Glutamatergic neuron (in vitro differentiated cells): ENCODE data around the gene IQSEC3. TPM values are rescaled to one million over a fixed set of nuclear protein-coding genes. Genes with fewer than 3 reads are reported as not detected.

ENCODE experiments used
- DNase-seq: peaks from one replicate; pipeline ENCODE4 v3.0.0; 2022
- H3K27ac Mint-ChIP-seq: one replicate; pipeline ENCODE4 v1.8.0; 2020; ENCODE audit warnings: mild to moderate bottlenecking, mixed read lengths, inconsistent platforms; ENCODE audit not compliant: unreplicated experiment
- H3K27me3 Mint-ChIP-seq: one replicate; pipeline ENCODE4 v1.8.0; 2020; ENCODE audit warnings: mild to moderate bottlenecking, moderate library complexity, mixed read lengths, inconsistent platforms; ENCODE audit not compliant: unreplicated experiment
- H3K36me3 Mint-ChIP-seq: one replicate; pipeline ENCODE4 v1.8.0; 2020; ENCODE audit warnings: mild to moderate bottlenecking, mixed read lengths, inconsistent platforms; ENCODE audit not compliant: unreplicated experiment
- H3K4me1 Mint-ChIP-seq: one replicate; pipeline ENCODE4 v1.8.0; 2020; ENCODE audit warnings: mild to moderate bottlenecking, low read depth, mixed read lengths, inconsistent platforms; ENCODE audit not compliant: unreplicated experiment
- H3K4me3 Mint-ChIP-seq: one replicate; pipeline ENCODE4 v1.8.0; 2020; ENCODE audit warnings: mild to moderate bottlenecking, mixed read lengths, inconsistent platforms; ENCODE audit not compliant: unreplicated experiment
- H3K9me3 Mint-ChIP-seq: one replicate; pipeline ENCODE4 v1.8.0; 2020; ENCODE audit warnings: mild to moderate bottlenecking, moderate library complexity, mixed read lengths, inconsistent platforms; ENCODE audit not compliant: unreplicated experiment
- total RNA-seq: library from RNA; stranded (reverse); fragmentation: NEBNext Ultra II Directional; extraction: Animal tissue kit (Norgen Biotek cat#: 25700); gene quantifications from one replicate; pipeline ENCODE4 v1.2.1, GENCODE V29; 2021; ENCODE audit not compliant: unreplicated experiment
- TF ChIP-seq, protein P1 (sequence below): fragments of 200-600 bp; sonication (generic); IDR thresholded peaks from one replicate; pipeline ENCODE4 v1.5.0; 2021; ENCODE audit not compliant: partially characterized antibody, unreplicated experiment

The IQSEC3 gene
- total RNA-seq, 1 donor from 2014 or later = 41.4 TPM

DNA sequence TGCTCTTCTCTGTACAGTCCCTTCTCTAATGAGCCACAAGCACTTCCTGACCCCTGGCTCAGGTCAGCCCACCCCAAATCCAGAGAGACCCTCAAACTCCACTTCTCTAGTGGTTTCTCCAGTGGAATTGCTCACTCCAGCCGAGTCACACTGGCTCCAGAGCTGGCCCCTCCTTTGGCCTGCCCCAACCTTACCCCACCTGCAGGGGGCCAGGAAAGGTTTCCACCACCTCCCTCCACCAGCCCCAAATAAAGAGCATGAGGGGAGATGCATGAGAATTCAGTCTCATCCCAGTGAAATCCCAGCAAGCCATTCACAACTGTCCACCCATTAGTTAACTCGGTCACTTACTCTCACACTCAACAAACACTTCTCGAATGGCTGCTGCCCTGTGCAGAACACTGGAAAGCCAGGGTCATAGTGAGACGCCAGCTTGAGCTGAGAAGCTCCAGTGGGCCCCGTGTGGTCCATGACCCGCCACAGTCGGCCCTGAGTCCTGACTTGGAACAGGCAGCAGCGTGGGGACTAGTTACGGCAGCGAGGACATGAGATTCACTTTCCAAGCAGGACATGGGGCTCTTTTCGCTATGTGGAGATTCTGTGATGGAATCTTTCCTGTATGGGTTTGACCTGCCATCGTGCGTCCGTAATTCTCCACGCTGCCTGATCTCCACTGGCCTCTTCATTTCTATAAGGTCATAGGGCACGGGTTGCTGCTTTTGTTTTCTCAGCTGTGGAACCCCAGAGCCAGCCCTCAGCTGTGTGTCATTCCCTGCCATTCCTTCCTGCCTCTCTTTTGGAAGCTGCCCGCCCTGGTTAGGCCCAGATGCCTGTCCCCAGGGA, 103.2 kb downstream of the IQSEC3 start:
- TF ChIP-seq, protein P1, sequence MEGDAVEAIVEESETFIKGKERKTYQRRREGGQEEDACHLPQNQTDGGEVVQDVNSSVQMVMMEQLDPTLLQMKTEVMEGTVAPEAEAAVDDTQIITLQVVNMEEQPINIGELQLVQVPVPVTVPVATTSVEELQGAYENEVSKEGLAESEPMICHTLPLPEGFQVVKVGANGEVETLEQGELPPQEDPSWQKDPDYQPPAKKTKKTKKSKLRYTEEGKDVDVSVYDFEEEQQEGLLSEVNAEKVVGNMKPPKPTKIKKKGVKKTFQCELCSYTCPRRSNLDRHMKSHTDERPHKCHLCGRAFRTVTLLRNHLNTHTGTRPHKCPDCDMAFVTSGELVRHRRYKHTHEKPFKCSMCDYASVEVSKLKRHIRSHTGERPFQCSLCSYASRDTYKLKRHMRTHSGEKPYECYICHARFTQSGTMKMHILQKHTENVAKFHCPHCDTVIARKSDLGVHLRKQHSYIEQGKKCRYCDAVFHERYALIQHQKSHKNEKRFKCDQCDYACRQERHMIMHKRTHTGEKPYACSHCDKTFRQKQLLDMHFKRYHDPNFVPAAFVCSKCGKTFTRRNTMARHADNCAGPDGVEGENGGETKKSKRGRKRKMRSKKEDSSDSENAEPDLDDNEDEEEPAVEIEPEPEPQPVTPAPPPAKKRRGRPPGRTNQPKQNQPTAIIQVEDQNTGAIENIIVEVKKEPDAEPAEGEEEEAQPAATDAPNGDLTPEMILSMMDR = no peak
- Mint-ChIP-seq H3K36me3 (peaks cover 1% of the 10 kb centered on the region), H3K4me3 (peak overlapping the region; percentile 54), H3K27me3 (peaks cover 20% of the 10 kb centered on the region), H3K4me1 (peaks cover 72% of the 10 kb centered on the region), H3K27ac (no peak overlapping the region), H3K9me3 (peaks cover 10% of the 10 kb centered on the region)
- DNase-seq = no peak

DNA sequence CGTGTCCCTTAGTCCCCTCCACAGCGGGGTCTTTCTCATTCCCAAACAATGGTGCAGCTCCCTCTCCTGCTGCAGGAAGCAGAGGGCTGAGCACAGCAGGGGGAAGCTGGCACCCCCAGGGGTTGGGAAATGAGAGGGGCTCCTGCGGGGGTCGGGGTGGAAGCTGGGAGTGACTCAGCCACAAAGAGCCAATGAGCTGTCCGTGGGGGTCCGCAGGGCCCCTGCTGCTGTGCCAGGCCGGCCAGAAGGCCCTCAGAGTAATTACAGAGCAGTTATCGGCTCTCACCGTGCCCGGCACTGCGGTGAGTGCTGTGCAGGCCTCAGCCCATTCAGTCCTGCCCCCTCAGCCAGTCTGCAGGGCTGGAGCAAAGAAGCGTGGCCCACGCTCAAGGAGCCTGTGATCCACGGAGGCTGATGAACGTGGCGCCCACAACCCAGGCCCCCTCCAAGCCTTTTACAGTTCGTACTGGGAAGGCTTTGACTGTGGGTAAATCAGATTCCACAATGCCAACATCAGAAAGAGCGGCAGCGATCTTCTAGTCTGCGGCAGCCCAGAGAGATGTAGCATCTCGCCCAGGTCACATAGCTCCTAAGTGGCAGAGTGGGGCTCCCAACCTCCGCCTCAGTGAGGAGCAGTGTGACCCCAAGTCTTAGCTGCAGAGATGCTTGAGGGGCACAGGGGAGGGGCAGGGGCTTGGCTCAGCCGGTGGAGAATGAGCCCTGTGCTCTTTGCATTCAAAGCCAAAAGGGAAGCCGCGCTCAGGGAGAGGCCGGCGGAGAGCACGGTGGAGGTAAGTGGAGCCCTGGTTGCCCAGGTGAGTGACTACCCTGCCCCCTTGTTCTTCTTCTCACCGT, 104.0 kb downstream of the IQSEC3 start:
- peaks cover 10% of the 10 kb centered on the region for H3K9me3 Mint-ChIP-seq
- peaks cover 71% of the 10 kb centered on the region for H3K4me1 Mint-ChIP-seq
- peaks cover 24% of the 10 kb centered on the region for H3K27me3 Mint-ChIP-seq
- H3K27ac Mint-ChIP-seq = peak overlapping the region; percentile 8
- H3K4me3 Mint-ChIP-seq = no peak overlapping the region
- DNase-seq = no peak
- TF ChIP-seq, protein P1 = no peak
- H3K36me3 Mint-ChIP-seq = no peaks in the 10 kb centered on the region

DNA sequence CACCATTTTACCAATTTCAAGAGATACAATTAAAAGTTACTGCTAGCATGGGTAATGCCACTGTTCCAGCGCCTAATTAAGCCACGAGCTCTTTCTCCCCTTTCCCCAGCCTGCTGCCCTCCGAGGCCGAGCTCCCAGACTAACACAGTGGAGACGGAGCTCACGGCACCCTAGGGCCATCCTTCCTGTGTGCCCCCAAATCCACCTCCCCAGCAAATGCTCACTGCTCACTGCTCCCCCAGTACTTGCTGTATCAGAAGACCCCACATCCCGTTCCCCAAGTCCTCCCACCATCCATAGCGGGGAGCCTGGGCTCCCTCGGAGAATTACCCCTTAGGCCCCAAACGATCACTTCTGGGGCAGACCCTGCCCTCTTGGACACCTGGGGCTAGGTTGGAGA, 104.7 kb downstream of the IQSEC3 start:
- Mint-ChIP-seq H3K4me1 (peaks cover 69% of the 10 kb centered on the region), H3K27ac (no peak overlapping the region), H3K9me3 (peaks cover 10% of the 10 kb centered on the region), H3K27me3 (peaks cover 25% of the 10 kb centered on the region), H3K36me3 (no peaks in the 10 kb centered on the region), H3K4me3 (peak overlapping the region; percentile 52)
- no peak for DNase-seq
- TF ChIP-seq, protein P1 = no peak

DNA sequence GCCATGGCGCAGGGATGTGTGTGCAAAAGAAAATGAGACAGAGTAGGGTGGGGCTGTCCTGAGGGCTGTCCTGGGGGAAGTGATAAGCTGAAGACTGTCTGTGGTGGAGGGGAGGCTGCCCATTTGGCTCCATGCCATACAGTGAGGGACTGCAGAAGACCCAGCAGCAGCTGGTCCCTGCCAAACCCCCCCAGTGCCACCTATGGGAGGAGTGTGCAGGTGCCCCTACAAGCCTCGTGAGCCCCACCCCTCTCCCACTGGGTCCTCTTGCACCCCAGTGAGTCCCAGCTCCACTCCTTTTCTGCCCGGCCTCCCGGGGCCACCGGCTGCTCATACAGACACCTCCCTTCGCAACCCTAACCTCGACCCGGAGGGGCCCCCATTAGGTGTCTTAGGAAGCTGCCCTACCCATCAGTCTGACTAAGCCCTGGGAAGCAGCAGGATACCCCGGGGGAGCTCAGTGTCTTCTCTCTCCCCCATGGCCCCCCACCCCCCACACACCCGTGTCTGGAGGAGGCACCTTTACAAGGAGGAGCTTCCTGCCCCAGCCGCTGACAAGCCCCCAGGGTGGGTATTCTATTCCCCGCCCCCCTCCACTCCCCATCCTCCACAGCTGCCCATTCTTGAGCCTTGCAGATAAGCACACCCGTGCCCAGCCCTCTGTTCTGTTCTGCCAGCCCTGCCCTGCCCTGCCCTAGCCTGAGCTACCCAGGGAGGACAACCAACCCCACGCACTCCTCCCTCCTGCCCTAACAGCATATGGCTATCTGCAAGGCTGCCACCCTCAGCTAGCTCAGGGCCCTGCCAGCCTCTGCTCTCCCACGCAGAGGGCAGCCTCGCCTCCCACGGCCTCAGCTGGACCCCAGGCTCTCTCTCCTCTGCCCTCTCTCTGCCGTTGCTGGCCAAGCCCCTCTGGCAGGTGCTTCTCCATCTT, 105.4 kb downstream of the IQSEC3 start:
- Mint-ChIP-seq H3K4me3 (peak overlapping the region; percentile 79), H3K4me1 (peaks cover 65% of the 10 kb centered on the region), H3K9me3 (peaks cover 15% of the 10 kb centered on the region), H3K27ac (peak overlapping the region; percentile 96), H3K36me3 (no peaks in the 10 kb centered on the region), H3K27me3 (peaks cover 27% of the 10 kb centered on the region)
- no peak for DNase-seq
- TF ChIP-seq, protein P1 = no peak
